Mammary epithelial cell (primary cell): ENCODE data around the gene HSD17B2.

Source experiments
- CTCF ChIP-seq, 2 donors: IDR thresholded peaks in 1 of 2; conservative IDR thresholded peaks in 1 of 2; 2 replicates each; pipeline ENCODE4 v1.5.1; 2011 to 2012; ENCODE audit warnings: inconsistent platforms in 2 of 2, low read length in 2 of 2, mild to moderate bottlenecking in 2 of 2, control low read depth in 1 of 2, low read depth in 1 of 2; ENCODE audit not compliant: insufficient read depth in 1 of 2; ENCODE audit errors: extremely low read depth in 1 of 2
- EZH2 ChIP-seq: IDR thresholded peaks from 2 replicates; pipeline ENCODE4 v1.6.1; 2012; ENCODE audit warnings: low read length, inconsistent platforms, borderline replicate concordance

GRCh38 chr16:82082543-82083244 is 47.6 kb downstream of the HSD17B2 start:
- TF ChIP-seq CTCF (conservative IDR thresholded peaks at IDR 0.05 in 1 of 2, IDR thresholded peaks at IDR 0.05 in 1 of 2; ENCODE audit: extremely low read depth in 1 of 2, insufficient read depth in 1 of 2, low read depth in 1 of 2, low read length in 2 of 2) (no peak), EZH2 (no peak)
